Activated naive CD8-positive, alpha-beta T cell (primary cell): ENCODE results near the gene BRMS1L.
"Not testable (repeated sequence)": the region's sequence is repeated elsewhere in the genome, so short reads cannot be mapped to it uniquely, and the experiment has no call there.

ENCODE experiments used
- H3K27ac Mint-ChIP-seq: one replicate; pipeline ENCODE4 v1.8.0; 2021; ENCODE audit warnings: mixed read lengths
- H3K27me3 Mint-ChIP-seq: one replicate; pipeline ENCODE4 v1.8.0; 2021; ENCODE audit warnings: mixed read lengths
- H3K36me3 Mint-ChIP-seq: one replicate; pipeline ENCODE4 v1.8.0; 2021; ENCODE audit warnings: mixed read lengths
- H3K4me1 Mint-ChIP-seq: one replicate; pipeline ENCODE4 v1.8.0; 2021; ENCODE audit warnings: low read depth, mixed read lengths
- H3K4me3 Mint-ChIP-seq: one replicate; pipeline ENCODE4 v1.8.0; 2021; ENCODE audit warnings: mild to moderate bottlenecking, mixed read lengths
- H3K9me3 Mint-ChIP-seq: one replicate; pipeline ENCODE4 v1.8.0; 2021; ENCODE audit warnings: low read depth, mixed read lengths

Gene BRMS1L

GRCh38 chr14:35810963-35811362 lies 15.2 kb upstream of the BRMS1L start:
- no peaks in the 10 kb centered on the region for H3K36me3 Mint-ChIP-seq
- H3K27ac Mint-ChIP-seq: no peak overlapping the region

GRCh38 chr14:35814371-35815005 lies 11.7 kb upstream of the BRMS1L start:
- no peak overlapping the region for H3K4me3 Mint-ChIP-seq
- H3K36me3 Mint-ChIP-seq: no peaks in the 10 kb centered on the region
- no peak overlapping the region for H3K27ac Mint-ChIP-seq
- no peaks in the 10 kb centered on the region for H3K4me1 Mint-ChIP-seq
- H3K27me3 Mint-ChIP-seq: no peaks in the 10 kb centered on the region
- no peaks in the 10 kb centered on the region for H3K9me3 Mint-ChIP-seq

More at GRCh38 chr14:35810963-35811362, 15.2 kb upstream of the BRMS1L start:
- H3K4me3 Mint-ChIP-seq: no peak overlapping the region
- H3K27me3 Mint-ChIP-seq: no peaks in the 10 kb centered on the region
- H3K4me1 Mint-ChIP-seq: peaks cover 28% of the 10 kb centered on the region
- H3K9me3 Mint-ChIP-seq: no peaks in the 10 kb centered on the region

GRCh38 chr14:35818346-35819115 lies 7.6 kb upstream of the BRMS1L start:
- Mint-ChIP-seq H3K27ac (no peak overlapping the region), H3K36me3 (no peaks in the 10 kb centered on the region), H3K27me3 (no peaks in the 10 kb centered on the region), H3K4me1 (no peaks in the 10 kb centered on the region), H3K9me3 (no peaks in the 10 kb centered on the region), H3K4me3 (no peak overlapping the region)

GRCh38 chr14:35819591-35820540 lies 6.3 kb upstream of the BRMS1L start:
- no peaks in the 10 kb centered on the region for H3K27me3 Mint-ChIP-seq
- no peaks in the 10 kb centered on the region for H3K9me3 Mint-ChIP-seq
- no peaks in the 10 kb centered on the region for H3K36me3 Mint-ChIP-seq
- H3K4me1 Mint-ChIP-seq: no peaks in the 10 kb centered on the region
- no peak overlapping the region for H3K4me3 Mint-ChIP-seq
- H3K27ac Mint-ChIP-seq: no peak overlapping the region

- no peaks in the 10 kb centered on the region for H3K9me3 Mint-ChIP-seq
- H3K27me3 Mint-ChIP-seq: no peaks in the 10 kb centered on the region
- peaks cover 5% of the 10 kb centered on the region for H3K4me1 Mint-ChIP-seq
- no peak overlapping the region for H3K4me3 Mint-ChIP-seq
- no peak overlapping the region for H3K27ac Mint-ChIP-seq
- no peaks in the 10 kb centered on the region for H3K36me3 Mint-ChIP-seq
Measured at GRCh38 chr14:35821564-35822411, 4.3 kb upstream of the BRMS1L start.

- no peaks in the 10 kb centered on the region for H3K9me3 Mint-ChIP-seq
- no peak overlapping the region for H3K27ac Mint-ChIP-seq
- no peaks in the 10 kb centered on the region for H3K36me3 Mint-ChIP-seq
- peaks cover 11% of the 10 kb centered on the region for H3K4me1 Mint-ChIP-seq
- no peaks in the 10 kb centered on the region for H3K27me3 Mint-ChIP-seq
- H3K4me3 Mint-ChIP-seq: no peak overlapping the region
Measured at GRCh38 chr14:35822501-35822900, 3.6 kb upstream of the BRMS1L start.

GRCh38 chr14:35824446-35825165 lies 1.5 kb upstream of the BRMS1L start:
- not testable (repeated sequence) for H3K4me3 Mint-ChIP-seq, H3K27ac Mint-ChIP-seq, H3K27me3 Mint-ChIP-seq, H3K36me3 Mint-ChIP-seq, H3K9me3 Mint-ChIP-seq
- peaks cover 22% of the 10 kb centered on the region for H3K4me1 Mint-ChIP-seq

GRCh38 chr14:35825968-35826217 lies 245 bp upstream of the BRMS1L start:
- H3K9me3 Mint-ChIP-seq: no peaks in the 10 kb centered on the region
- H3K4me1 Mint-ChIP-seq: peaks cover 22% of the 10 kb centered on the region

GRCh38 chr14:35826952-35827416 lies 846 bp downstream of the BRMS1L start:
- Mint-ChIP-seq H3K4me3 (peak overlapping the region; percentile 90), H3K27me3 (no peaks in the 10 kb centered on the region), H3K27ac (peak overlapping the region; percentile 61), H3K36me3 (no peaks in the 10 kb centered on the region), H3K4me1 (peaks cover 22% of the 10 kb centered on the region), H3K9me3 (no peaks in the 10 kb centered on the region)

More at GRCh38 chr14:35825968-35826217, 245 bp upstream of the BRMS1L start:
- Mint-ChIP-seq H3K27ac (peak overlapping the region; percentile 87), H3K4me3 (peak overlapping the region; percentile 90), H3K27me3 (no peaks in the 10 kb centered on the region), H3K36me3 (no peaks in the 10 kb centered on the region)

- H3K27ac Mint-ChIP-seq: no peak overlapping the region
Measured at GRCh38 chr14:35827678-35828472, 1.7 kb downstream of the BRMS1L start.

GRCh38 chr14:35829449-35829848 lies 3.3 kb downstream of the BRMS1L start:
- H3K9me3 Mint-ChIP-seq: no peaks in the 10 kb centered on the region
- H3K36me3 Mint-ChIP-seq: no peaks in the 10 kb centered on the region
- no peak overlapping the region for H3K27ac Mint-ChIP-seq
- H3K4me1 Mint-ChIP-seq: peaks cover 22% of the 10 kb centered on the region
- H3K4me3 Mint-ChIP-seq: no peak overlapping the region
- no peaks in the 10 kb centered on the region for H3K27me3 Mint-ChIP-seq

More at GRCh38 chr14:35827678-35828472, 1.7 kb downstream of the BRMS1L start:
- Mint-ChIP-seq H3K4me3 (peak overlapping the region; percentile 90), H3K9me3 (no peaks in the 10 kb centered on the region), H3K27me3 (no peaks in the 10 kb centered on the region), H3K4me1 (peaks cover 22% of the 10 kb centered on the region), H3K36me3 (no peaks in the 10 kb centered on the region)

GRCh38 chr14:35835208-35835982 lies 9.3 kb downstream of the BRMS1L start:
- H3K27ac Mint-ChIP-seq: no peak overlapping the region
- no peaks in the 10 kb centered on the region for H3K27me3 Mint-ChIP-seq
- peaks cover 30% of the 10 kb centered on the region for H3K36me3 Mint-ChIP-seq
- no peak overlapping the region for H3K4me3 Mint-ChIP-seq
- peaks cover 3% of the 10 kb centered on the region for H3K9me3 Mint-ChIP-seq
- H3K4me1 Mint-ChIP-seq: no peaks in the 10 kb centered on the region

- not testable (repeated sequence) for H3K4me3 Mint-ChIP-seq, H3K27ac Mint-ChIP-seq, H3K27me3 Mint-ChIP-seq, H3K4me1 Mint-ChIP-seq
- Mint-ChIP-seq H3K36me3 (peaks cover 70% of the 10 kb centered on the region), H3K9me3 (peaks cover 16% of the 10 kb centered on the region)
Measured at GRCh38 chr14:35841704-35842103, 15.6 kb downstream of the BRMS1L start.
